GM12874 (cell line): ENCODE results near the gene JAM3.

Source experiments
- CTCF ChIP-seq: IDR thresholded peaks from 2 replicates; pipeline ENCODE4 v1.5.1; 2011; ENCODE audit warnings: low read depth, mild to moderate bottlenecking, control low read depth, low read length, moderate library complexity; ENCODE audit not compliant: insufficient read depth

Gene JAM3

DNA sequence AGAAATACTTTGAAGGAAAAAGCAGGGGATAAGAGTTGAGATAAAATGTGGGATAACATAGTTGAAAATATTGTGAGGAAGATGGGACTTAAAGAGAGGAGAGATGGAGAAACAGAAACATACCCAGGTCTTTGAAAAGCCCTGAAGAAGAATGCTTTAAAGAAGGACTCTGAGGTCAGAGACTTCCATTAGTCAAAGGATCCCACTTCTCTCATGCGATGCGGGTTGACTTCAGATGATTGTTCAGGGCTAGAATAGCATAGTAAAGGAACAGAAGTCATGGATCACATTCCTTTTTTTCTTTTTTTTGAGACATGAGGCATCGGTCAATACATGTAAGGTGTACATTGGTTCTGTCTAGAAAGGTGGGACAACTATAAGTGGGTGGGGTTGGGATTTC lies 3.5 kb upstream of the JAM3 start:
- no peak for TF ChIP-seq CTCF

DNA sequence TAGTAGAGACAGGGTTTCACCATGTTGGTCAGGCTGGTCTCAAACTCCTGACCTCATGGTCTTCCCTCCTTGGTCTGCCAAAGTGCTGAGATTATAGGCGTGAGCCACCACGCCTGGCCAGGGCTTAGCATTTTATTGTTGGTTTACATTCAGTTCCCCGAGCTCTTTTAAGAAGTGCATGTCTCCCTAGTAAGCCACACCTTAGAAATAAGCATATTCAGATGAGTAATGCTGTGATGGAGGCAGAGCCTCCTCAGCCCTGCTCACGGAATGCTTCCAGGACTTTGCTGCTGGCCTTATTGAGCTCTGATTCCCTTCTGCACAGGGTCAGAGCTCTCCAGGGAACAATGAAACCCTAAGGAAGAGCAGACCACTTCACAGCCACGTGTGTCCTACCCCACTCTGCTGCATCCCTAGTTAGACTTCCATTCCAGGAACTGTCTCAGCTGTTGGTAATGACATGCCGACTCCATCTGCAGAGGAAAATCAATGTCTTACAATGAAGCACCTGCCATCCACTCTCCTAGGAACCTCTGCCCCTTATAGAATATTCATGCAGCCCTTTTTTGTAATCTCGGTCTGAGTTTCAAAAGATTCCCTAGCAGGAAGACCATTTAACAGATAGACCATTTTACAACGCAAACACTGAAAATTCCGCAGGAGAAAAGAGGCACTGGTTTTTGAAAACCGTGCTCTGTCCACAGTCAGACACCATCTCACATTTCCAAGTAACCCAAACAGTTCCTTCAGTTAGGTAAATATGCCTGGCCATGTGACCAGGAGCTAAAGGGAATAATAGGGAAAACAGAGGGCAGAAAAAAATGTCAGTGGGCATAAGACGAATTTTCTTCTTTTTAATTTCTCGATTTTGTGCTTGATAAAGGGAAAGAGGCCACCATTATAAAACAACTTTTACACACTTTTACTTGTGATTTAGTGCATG lies 1.7 kb upstream of the JAM3 start:
- no peak for TF ChIP-seq CTCF

- TF ChIP-seq CTCF = no peak
Observed at GRCh38 chr11:134069426-134070341, 812 bp downstream of the JAM3 start.

DNA sequence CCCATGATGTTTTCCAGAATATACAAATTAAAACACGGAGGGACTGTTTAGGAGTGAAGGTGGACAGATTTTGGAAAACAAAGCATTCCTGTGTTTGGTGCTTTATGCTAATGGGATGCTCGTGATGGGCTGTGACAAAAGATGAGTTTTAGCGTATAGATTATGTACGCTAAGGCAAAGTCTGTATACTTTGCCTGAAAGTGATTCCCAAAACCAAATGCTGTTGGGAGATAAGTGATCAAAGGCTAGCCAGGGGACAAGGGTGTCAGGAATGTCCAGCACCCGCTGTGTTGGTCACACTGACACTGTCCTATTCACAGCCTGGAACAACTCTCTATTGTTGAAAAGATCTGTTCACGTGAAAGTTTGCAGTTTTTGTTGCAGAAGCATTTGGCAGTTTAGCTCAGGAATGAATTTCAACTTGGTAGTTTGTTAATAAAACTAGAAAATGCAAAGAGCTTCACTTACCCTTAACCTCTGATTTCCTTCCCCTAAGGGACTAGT lies 1.5 kb downstream of the JAM3 start:
- TF ChIP-seq CTCF = no peak

DNA sequence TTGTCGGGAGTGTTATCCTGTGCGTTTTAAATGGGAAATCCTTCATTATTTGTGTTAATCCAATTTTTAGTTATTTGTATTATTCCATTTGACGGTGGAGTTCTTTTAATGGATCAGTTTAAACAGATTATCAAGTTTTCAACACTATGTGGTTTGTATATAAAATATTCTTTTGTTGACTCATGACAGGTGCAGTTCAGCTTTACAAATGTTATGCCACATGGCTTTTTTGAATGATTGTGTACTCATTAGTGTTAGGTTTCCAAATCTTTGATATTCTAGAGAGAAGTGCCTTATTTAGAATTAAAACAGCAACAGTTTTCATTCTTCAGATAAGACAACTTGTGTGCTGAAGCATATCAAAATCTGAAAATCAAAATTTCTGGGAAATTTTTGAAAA lies 2.4 kb downstream of the JAM3 start:
- TF ChIP-seq CTCF = no peak

DNA sequence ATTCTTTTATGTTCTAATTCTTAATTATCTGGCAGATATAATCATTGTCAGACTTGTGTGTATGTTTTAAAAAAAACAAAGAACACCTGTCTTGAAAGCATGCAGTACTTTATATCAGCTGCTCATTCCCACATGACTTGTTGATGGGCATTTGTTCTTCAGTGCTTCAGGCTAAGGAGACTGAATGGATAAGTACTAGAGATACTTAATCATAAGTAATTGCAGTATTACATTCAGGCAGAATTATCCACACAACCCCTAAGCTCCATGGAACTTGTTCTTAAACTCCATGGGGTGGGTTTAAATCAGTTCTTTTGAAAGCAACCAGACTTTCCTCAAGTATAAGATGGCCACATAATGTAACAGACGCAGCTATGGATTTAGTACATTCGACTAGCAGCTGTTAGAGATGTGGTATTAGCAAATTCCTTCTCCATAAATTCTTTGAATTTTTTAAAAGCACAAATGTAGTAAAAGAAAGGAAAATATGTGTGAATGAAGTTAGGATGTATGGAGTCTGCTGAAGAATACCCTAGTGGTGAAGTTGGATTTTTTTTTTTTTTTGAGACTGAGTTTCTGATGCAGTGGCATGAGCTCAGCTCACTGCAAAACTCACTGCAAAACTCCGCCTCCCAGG lies 3.0 kb downstream of the JAM3 start:
- TF ChIP-seq CTCF = no peak

DNA sequence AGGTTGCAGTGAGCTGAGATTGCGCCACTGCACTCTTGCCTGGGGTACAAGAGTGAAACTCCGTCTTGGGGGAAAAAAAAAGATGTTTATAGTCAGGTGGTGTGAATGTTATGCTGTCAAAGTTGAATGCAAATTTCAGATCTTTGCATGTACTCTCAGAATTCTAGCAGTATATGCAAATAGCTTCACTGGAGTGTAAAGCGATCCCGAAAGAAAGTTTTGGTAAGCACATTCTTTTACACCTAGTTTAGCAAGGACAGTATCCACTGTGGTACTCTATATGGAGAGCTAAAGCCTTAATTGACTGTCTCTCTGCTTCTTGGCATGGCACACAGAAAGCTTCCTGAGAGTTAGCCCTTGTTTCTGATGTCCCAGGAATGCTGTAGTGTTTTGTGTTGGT lies 4.0 kb downstream of the JAM3 start:
- no peak for TF ChIP-seq CTCF
